ENCODE data around the gene NEURL1B. TPM values are rescaled to one million over a fixed set of nuclear protein-coding genes. Genes with fewer than 3 reads are reported as not detected.
A peak's percentile ranks its signal among the peaks of the same experiment; 100 is the strongest.

The NEURL1B gene
- total RNA-seq, 1 donor from 2014 or later = 131 TPM

GRCh38 chr5:172679628-172680212 is 38.7 kb downstream of the NEURL1B start:
- intact Hi-C loops (cut with DNase I) = no loop called here
- Histone ChIP-seq H3K36me3 (no peaks in the 10 kb centered on the region), H3K4me1 (peaks cover 7 to 8% of the 10 kb centered on the region in 2 donors), H3K4me3 (no peak overlapping the region), H3K27ac (peak overlapping the region; percentile 10 to 32), H3K9me3 (no peaks in the 10 kb centered on the region), H3K27me3 (no peaks in the 10 kb centered on the region)
- no peak for DNase-seq (ENCODE audit: low spot score in 2 of 2)
- no peak for TF ChIP-seq CTCF (IDR thresholded peaks at IDR 0.05)

- Histone ChIP-seq H3K36me3 (no peaks in the 10 kb centered on the region), H3K27ac (no peak overlapping the region), H3K4me3 (no peak overlapping the region), H3K4me1 (peaks cover 7 to 13% of the 10 kb centered on the region in 2 donors), H3K9me3 (no peaks in the 10 kb centered on the region), H3K27me3 (no peaks in the 10 kb centered on the region)
- DNase-seq (ENCODE audit: low spot score in 2 of 2) = no peak
- TF ChIP-seq CTCF (IDR thresholded peaks at IDR 0.05) = no peak
- intact Hi-C loops (cut with DNase I) = no loop called here
These were observed 39.9 kb downstream of the NEURL1B start for GRCh38 chr5:172680921-172681320.

- no peaks in the 10 kb centered on the region for H3K9me3 ChIP-seq
- intact Hi-C loops (cut with DNase I) = no loop called here
- H3K36me3 ChIP-seq = no peaks in the 10 kb centered on the region
- DNase-seq (ENCODE audit: low spot score in 2 of 2) = no peak
- no peak for TF ChIP-seq CTCF (IDR thresholded peaks at IDR 0.05)
- H3K27me3 ChIP-seq = no peaks in the 10 kb centered on the region
- no peak overlapping the region for H3K27ac ChIP-seq
- H3K4me1 ChIP-seq = peaks cover 9 to 14% of the 10 kb centered on the region in 2 donors
- H3K4me3 ChIP-seq = no peak overlapping the region
These were observed 40.4 kb downstream of the NEURL1B start for GRCh38 chr5:172681421-172681820.

GRCh38 chr5:172683264-172683644 is 42.2 kb downstream of the NEURL1B start:
- Histone ChIP-seq H3K36me3 (no peaks in the 10 kb centered on the region), H3K27me3 (no peaks in the 10 kb centered on the region), H3K4me3 (no peak overlapping the region), H3K27ac (no peak overlapping the region), H3K9me3 (no peaks in the 10 kb centered on the region), H3K4me1 (peaks cover 12 to 17% of the 10 kb centered on the region in 2 donors)
- intact Hi-C loops (cut with DNase I) = no loop called here
- TF ChIP-seq CTCF (IDR thresholded peaks at IDR 0.05) = no peak
- no peak for DNase-seq (ENCODE audit: low spot score in 2 of 2)

DNA sequence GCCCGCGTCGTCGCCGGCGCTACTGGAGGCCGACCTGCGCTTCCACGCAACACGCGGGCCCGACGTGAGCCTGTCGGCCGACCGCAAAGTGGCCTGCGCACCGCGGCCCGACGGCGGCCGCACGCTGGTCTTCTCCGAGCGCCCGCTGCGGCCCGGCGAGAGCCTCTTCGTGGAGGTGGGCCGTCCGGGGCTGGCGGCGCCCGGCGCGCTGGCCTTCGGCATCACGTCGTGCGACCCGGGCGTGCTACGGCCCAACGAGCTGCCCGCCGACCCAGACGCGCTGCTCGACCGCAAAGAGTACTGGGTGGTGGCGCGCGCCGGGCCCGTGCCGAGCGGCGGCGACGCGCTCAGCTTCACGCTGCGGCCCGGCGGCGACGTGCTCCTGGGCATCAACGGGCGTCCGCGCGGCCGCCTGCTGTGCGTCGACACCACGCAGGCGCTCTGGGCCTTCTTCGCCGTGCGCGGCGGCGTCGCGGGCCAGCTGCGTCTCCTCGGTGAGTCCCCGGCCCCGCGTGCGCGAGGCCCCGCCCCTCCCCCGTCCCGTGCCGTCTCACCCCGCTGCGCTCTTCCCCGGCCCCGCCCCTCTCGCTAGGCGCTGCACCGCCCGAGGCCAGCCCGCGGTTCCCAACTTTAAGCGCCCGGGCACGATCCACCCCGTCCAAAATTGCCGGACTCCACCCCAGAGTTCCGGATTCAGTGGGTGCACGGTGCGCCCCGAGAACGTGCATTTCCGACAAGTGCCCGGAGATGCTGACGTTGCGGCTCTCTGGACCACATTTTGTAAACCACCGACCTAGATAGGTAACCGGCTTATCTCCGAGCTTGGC is 42.8 kb downstream of the NEURL1B start:
- no peak for TF ChIP-seq CTCF (IDR thresholded peaks at IDR 0.05)
- intact Hi-C loops (cut with DNase I) = no loop called here
- no peak overlapping the region for H3K4me3 ChIP-seq

More for the DNA sequence above, 42.8 kb downstream of the NEURL1B start:
- Histone ChIP-seq H3K4me1 (peaks cover 9 to 16% of the 10 kb centered on the region in 2 donors), H3K27ac (no peak overlapping the region), H3K27me3 (no peaks in the 10 kb centered on the region), H3K9me3 (no peaks in the 10 kb centered on the region), H3K36me3 (no peaks in the 10 kb centered on the region)
- no peak for DNase-seq (ENCODE audit: low spot score in 2 of 2)

Data from ascending aorta (tissue), 2 donors.